ENCODE data around the gene MYRIP.
A peak's percentile ranks its signal among the peaks of the same experiment; 100 is the strongest.
"Not testable (repeated sequence)": the region's sequence is repeated elsewhere in the genome, so short reads cannot be mapped to it uniquely, and the experiment has no call there.

The MYRIP gene

GRCh38 chr3:39806820-39807219 lies 2.6 kb upstream of the MYRIP start:
- no peak overlapping the region for H3K27ac ChIP-seq (ENCODE audit: low read length)
- H3K27me3 ChIP-seq (ENCODE audit: control insufficient read depth, insufficient read depth, low read length), result peaks cover 19% of the 10 kb centered on the region
- H3K4me3 ChIP-seq (ENCODE audit: low read length), result no peak overlapping the region
- DNase-seq (ENCODE audit: low read depth, low spot score), result no peak
- H3K4me1 ChIP-seq (ENCODE audit: control insufficient read depth, insufficient read depth, low read length), result 0 out of 2 replicates have a peak, but pooled peaks cover 2% of the 10 kb centered on the region
- WGBS (ENCODE audit: insufficient coverage, insufficient read length), result no CpG with 5 or more reads among the region's 1 CpG
- no peaks in the 10 kb centered on the region for H3K36me3 ChIP-seq (ENCODE audit: control insufficient read depth, insufficient read depth, low read length)
- H3K9me3 ChIP-seq (ENCODE audit: control insufficient read depth, insufficient read depth, low read length), result no peaks in the 10 kb centered on the region

GRCh38 chr3:39808467-39809180 lies 785 bp upstream of the MYRIP start:
- Histone ChIP-seq H3K27ac (ENCODE audit: low read length) (no peak overlapping the region), H3K27me3 (ENCODE audit: control insufficient read depth, insufficient read depth, low read length) (peaks cover 21% of the 10 kb centered on the region), H3K4me3 (ENCODE audit: low read length) (peak overlapping the region; percentile 39; the same call in 1 of the 2 replicates), H3K36me3 (ENCODE audit: control insufficient read depth, insufficient read depth, low read length) (no peaks in the 10 kb centered on the region), H3K9me3 (ENCODE audit: control insufficient read depth, insufficient read depth, low read length) (no peaks in the 10 kb centered on the region), H3K4me1 (ENCODE audit: control insufficient read depth, insufficient read depth, low read length) (0 out of 2 replicates have a peak, but pooled peaks cover 2% of the 10 kb centered on the region)
- DNase-seq (ENCODE audit: low read depth, low spot score), result no peak
- WGBS (ENCODE audit: insufficient coverage, insufficient read length), result no CpG with 5 or more reads among the region's 26 CpGs

GRCh38 chr3:39809995-39810595 lies 686 bp downstream of the MYRIP start:
- WGBS (ENCODE audit: insufficient coverage, insufficient read length), result no CpG with 5 or more reads among the region's 48 CpGs
- no peak for DNase-seq (ENCODE audit: low read depth, low spot score)
- Histone ChIP-seq H3K27ac (ENCODE audit: low read length) (no peak overlapping the region), H3K27me3 (ENCODE audit: control insufficient read depth, insufficient read depth, low read length) (peaks cover 21% of the 10 kb centered on the region), H3K36me3 (ENCODE audit: control insufficient read depth, insufficient read depth, low read length) (no peaks in the 10 kb centered on the region), H3K4me3 (ENCODE audit: low read length) (peak overlapping the region; percentile 39; the same call in 1 of the 2 replicates), H3K9me3 (ENCODE audit: control insufficient read depth, insufficient read depth, low read length) (no peaks in the 10 kb centered on the region), H3K4me1 (ENCODE audit: control insufficient read depth, insufficient read depth, low read length) (0 out of 2 replicates have a peak, but pooled peaks cover 2% of the 10 kb centered on the region)

- Histone ChIP-seq H3K4me3 (ENCODE audit: low read length) (peak overlapping the region; percentile 39; the same call in 1 of the 2 replicates), H3K4me1 (ENCODE audit: control insufficient read depth, insufficient read depth, low read length) (0 out of 2 replicates have a peak, but pooled peaks cover 2% of the 10 kb centered on the region), H3K36me3 (ENCODE audit: control insufficient read depth, insufficient read depth, low read length) (no peaks in the 10 kb centered on the region), H3K27ac (ENCODE audit: low read length) (no peak overlapping the region), H3K27me3 (ENCODE audit: control insufficient read depth, insufficient read depth, low read length) (peaks cover 21% of the 10 kb centered on the region), H3K9me3 (ENCODE audit: control insufficient read depth, insufficient read depth, low read length) (no peaks in the 10 kb centered on the region)
- no peak for DNase-seq (ENCODE audit: low read depth, low spot score)
- no CpG with 5 or more reads among the region's 16 CpGs for WGBS (ENCODE audit: insufficient coverage, insufficient read length)
These were observed 1.3 kb downstream of the MYRIP start for GRCh38 chr3:39810647-39811161.

GRCh38 chr3:39811561-39811960 lies 2.2 kb downstream of the MYRIP start:
- Histone ChIP-seq H3K36me3 (ENCODE audit: control insufficient read depth, insufficient read depth, low read length) (no peaks in the 10 kb centered on the region), H3K4me3 (ENCODE audit: low read length) (no peak overlapping the region), H3K4me1 (ENCODE audit: control insufficient read depth, insufficient read depth, low read length) (0 out of 2 replicates have a peak, but pooled peaks cover 2% of the 10 kb centered on the region), H3K27me3 (ENCODE audit: control insufficient read depth, insufficient read depth, low read length) (peaks cover 21% of the 10 kb centered on the region), H3K9me3 (ENCODE audit: control insufficient read depth, insufficient read depth, low read length) (no peaks in the 10 kb centered on the region), H3K27ac (ENCODE audit: low read length) (no peak overlapping the region)
- WGBS (ENCODE audit: insufficient coverage, insufficient read length), result no CpG with 5 or more reads among the region's 9 CpGs
- DNase-seq (ENCODE audit: low read depth, low spot score), result no peak

- Histone ChIP-seq H3K36me3 (ENCODE audit: control insufficient read depth, insufficient read depth, low read length) (no peaks in the 10 kb centered on the region), H3K27me3 (ENCODE audit: control insufficient read depth, insufficient read depth, low read length) (peaks cover 19% of the 10 kb centered on the region), H3K27ac (ENCODE audit: low read length) (no peak overlapping the region), H3K9me3 (ENCODE audit: control insufficient read depth, insufficient read depth, low read length) (no peaks in the 10 kb centered on the region), H3K4me1 (ENCODE audit: control insufficient read depth, insufficient read depth, low read length) (0 out of 2 replicates have a peak, but pooled peaks cover 2% of the 10 kb centered on the region), H3K4me3 (ENCODE audit: low read length) (no peak overlapping the region)
- DNase-seq (ENCODE audit: low read depth, low spot score), result no peak
- WGBS (ENCODE audit: insufficient coverage, insufficient read length), result no CpG with 5 or more reads among the region's 2 CpGs
These were observed 3.1 kb downstream of the MYRIP start for GRCh38 chr3:39812537-39812936.

GRCh38 chr3:39814007-39814406 lies 4.6 kb downstream of the MYRIP start:
- H3K27me3 ChIP-seq (ENCODE audit: control insufficient read depth, insufficient read depth, low read length), result peaks cover 18% of the 10 kb centered on the region
- DNase-seq (ENCODE audit: low read depth, low spot score), result no peak
- no peaks in the 10 kb centered on the region for H3K9me3 ChIP-seq (ENCODE audit: control insufficient read depth, insufficient read depth, low read length)
- H3K4me1 ChIP-seq (ENCODE audit: control insufficient read depth, insufficient read depth, low read length), result no peaks in the 10 kb centered on the region
- no peak overlapping the region for H3K27ac ChIP-seq (ENCODE audit: low read length)
- H3K4me3 ChIP-seq (ENCODE audit: low read length), result no peak overlapping the region
- no peaks in the 10 kb centered on the region for H3K36me3 ChIP-seq (ENCODE audit: control insufficient read depth, insufficient read depth, low read length)

GRCh38 chr3:39819899-39820298 lies 10.5 kb downstream of the MYRIP start:
- H3K27ac ChIP-seq (ENCODE audit: low read length), result no peak overlapping the region
- no peaks in the 10 kb centered on the region for H3K27me3 ChIP-seq (ENCODE audit: control insufficient read depth, insufficient read depth, low read length)
- no peaks in the 10 kb centered on the region for H3K9me3 ChIP-seq (ENCODE audit: control insufficient read depth, insufficient read depth, low read length)
- no peaks in the 10 kb centered on the region for H3K4me1 ChIP-seq (ENCODE audit: control insufficient read depth, insufficient read depth, low read length)
- no peaks in the 10 kb centered on the region for H3K36me3 ChIP-seq (ENCODE audit: control insufficient read depth, insufficient read depth, low read length)
- no peak overlapping the region for H3K4me3 ChIP-seq (ENCODE audit: low read length)
- WGBS (ENCODE audit: insufficient coverage, insufficient read length), result no CpG with 5 or more reads among the region's 3 CpGs
- DNase-seq (ENCODE audit: low read depth, low spot score), result no peak

GRCh38 chr3:39833764-39834163 lies 24.4 kb downstream of the MYRIP start:
- not testable (repeated sequence) for DNase-seq (ENCODE audit: low read depth, low spot score); H3K4me1 ChIP-seq (ENCODE audit: control insufficient read depth, insufficient read depth, low read length); H3K36me3 ChIP-seq (ENCODE audit: control insufficient read depth, insufficient read depth, low read length); H3K27me3 ChIP-seq (ENCODE audit: control insufficient read depth, insufficient read depth, low read length); H3K4me3 ChIP-seq (ENCODE audit: low read length); H3K9me3 ChIP-seq (ENCODE audit: control insufficient read depth, insufficient read depth, low read length); H3K27ac ChIP-seq (ENCODE audit: low read length)
- WGBS (ENCODE audit: insufficient coverage, insufficient read length), result no CpG with 5 or more reads among the region's 4 CpGs

- Histone ChIP-seq H3K27me3 (ENCODE audit: control insufficient read depth, insufficient read depth, low read length) (no peaks in the 10 kb centered on the region), H3K4me3 (ENCODE audit: low read length) (no peak overlapping the region), H3K36me3 (ENCODE audit: control insufficient read depth, insufficient read depth, low read length) (no peaks in the 10 kb centered on the region; the same call in 1 of the 2 replicates), H3K4me1 (ENCODE audit: control insufficient read depth, insufficient read depth, low read length) (no peaks in the 10 kb centered on the region), H3K9me3 (ENCODE audit: control insufficient read depth, insufficient read depth, low read length) (no peaks in the 10 kb centered on the region), H3K27ac (ENCODE audit: low read length) (no peak overlapping the region)
- no CpG with 5 or more reads among the region's 7 CpGs for WGBS (ENCODE audit: insufficient coverage, insufficient read length)
- no peak for DNase-seq (ENCODE audit: low read depth, low spot score)
These were observed 30.1 kb downstream of the MYRIP start for GRCh38 chr3:39839484-39839883.

Data from iPS DF 6.9 (cell line).